Stimulated activated CD4-positive, alpha-beta T cell treated with anti-CD3 and anti-CD28 coated beads, TNF-alpha, amount 100 ng/mL, for 48 hours (primary cell): ENCODE data around the gene LDHB.
"Not testable (repeated sequence)": the region's sequence is repeated elsewhere in the genome, so short reads cannot be mapped to it uniquely, and the experiment has no call there.

Source experiments
- DNase-seq, 3 donors: peaks; one replicate each; pipeline ENCODE4 v3.0.0-alpha.2; 2020; ENCODE audit warnings: low read depth in 3 of 3

LDHB gene

GRCh38 chr12:21657326-21658077 lies at the start of gene LDHB:
LDHB (minus strand) TSS chr12:21657842; CDS start chr12:21654671, 3,171 bp downstream.
- peak; percentile 86 to 95 (median 92) for DNase-seq

- DNase-seq, result no peak
Measured at GRCh38 chr12:21704847-21705246, 47.2 kb upstream of the LDHB start.

- no peak for DNase-seq
Measured at GRCh38 chr12:21699851-21700250, 42.2 kb upstream of the LDHB start.

- DNase-seq, result no peak
Measured at GRCh38 chr12:21697904-21698630, 40.4 kb upstream of the LDHB start.

GRCh38 chr12:21696625-21697024 lies 39.0 kb upstream of the LDHB start:
- DNase-seq, result no peak

- DNase-seq, result no peak
Measured at GRCh38 chr12:21695986-21696385, 38.3 kb upstream of the LDHB start.

- no peak for DNase-seq
Measured at GRCh38 chr12:21694660-21695059, 37.0 kb upstream of the LDHB start.

GRCh38 chr12:21691515-21691914 lies 33.9 kb upstream of the LDHB start:
- no peak for DNase-seq

- DNase-seq, result no peak
Measured at GRCh38 chr12:21690704-21691368, 33.2 kb upstream of the LDHB start.

GRCh38 chr12:21683115-21683514 lies 25.5 kb upstream of the LDHB start:
- DNase-seq, result no peak

- DNase-seq, result no peak
Measured at GRCh38 chr12:21678959-21679358, 21.3 kb upstream of the LDHB start.

GRCh38 chr12:21677622-21678277 lies 20.1 kb upstream of the LDHB start:
- no peak for DNase-seq

- DNase-seq, result no peak
Measured at GRCh38 chr12:21677204-21677603, 19.6 kb upstream of the LDHB start.

GRCh38 chr12:21676776-21677175 lies 19.1 kb upstream of the LDHB start:
- DNase-seq, result no peak

- no peak for DNase-seq
Measured at GRCh38 chr12:21675641-21676040, 18.0 kb upstream of the LDHB start.

GRCh38 chr12:21675096-21675495 lies 17.5 kb upstream of the LDHB start:
- no peak for DNase-seq

- DNase-seq, result not testable (repeated sequence)
Measured at GRCh38 chr12:21673830-21674552, 16.3 kb upstream of the LDHB start.

- DNase-seq, result no peak
Measured at GRCh38 chr12:21672146-21672545, 14.5 kb upstream of the LDHB start.

GRCh38 chr12:21666722-21667121 lies 9.1 kb upstream of the LDHB start:
- DNase-seq, result no peak

GRCh38 chr12:21665816-21666215 lies 8.2 kb upstream of the LDHB start:
- DNase-seq, result no peak

GRCh38 chr12:21662122-21662792 lies 4.6 kb upstream of the LDHB start:
- no peak for DNase-seq
